Panc1 (cell line): Measurements from ENCODE around the gene SDC4. TPM values are rescaled to one million over a fixed set of nuclear protein-coding genes. Genes with fewer than 3 reads are reported as not detected.

Experiments used
- ATAC-seq: fragments of 200-7000 bp; cut with Tn5 transposase; 2 replicates; pipeline ENCODE4 v1.9.1; 2020; ENCODE audit warnings: mild to moderate bottlenecking, moderate library complexity
- BruUV-seq: library from RNA; stranded (reverse); fragments of 400-500 nt; replicated peaks from 2 replicates; lab custom pipeline; 2021; lab: Mats Ljungman, UMichigan
- CTCF ChIA-PET: fragments of 300-600 bp; sonication (Branson Sonifier 250); formaldehyde crosslinking; loops from one replicate; lab custom pipeline; 2022; ENCODE audit warnings: antibody characterized with exemption; lab: Charles Lee
- POLR2A ChIA-PET: fragments of 300-600 bp; sonication (Branson Sonifier 250); formaldehyde crosslinking; loops from one replicate; lab custom pipeline; 2022; ENCODE audit warnings: antibody characterized with exemption; lab: Charles Lee
- DNase-seq: peaks from one replicate; pipeline ENCODE4 v3.0.0-alpha.2; 2010; ENCODE audit warnings: low read depth, low spot score
- H3K27ac ChIP-seq: 2 replicates; pipeline ENCODE4 v1.5.1; 2011; ENCODE audit warnings: mild to moderate bottlenecking, low read length, inconsistent platforms
- H3K27me3 ChIP-seq: fragments of 200-500 bp; sonication (Bioruptor generic); 2 replicates; pipeline ENCODE4 v1.6.0; 2014; ENCODE audit warnings: low read length, inconsistent platforms; ENCODE audit not compliant: control insufficient read depth, insufficient read depth
- H3K36me3 ChIP-seq: fragments of 200-500 bp; sonication (Bioruptor generic); 2 replicates; pipeline ENCODE4 v1.5.1; 2014; ENCODE audit warnings: inconsistent platforms, mild to moderate bottlenecking, low read length, moderate library complexity; ENCODE audit not compliant: control insufficient read depth, insufficient read depth
- H3K4me1 ChIP-seq: 2 replicates; pipeline ENCODE4 v1.5.1; 2011; ENCODE audit warnings: inconsistent platforms, mild to moderate bottlenecking, low read length, moderate library complexity; ENCODE audit not compliant: control insufficient read depth, insufficient read depth
- H3K4me3 ChIP-seq, 2 experiments: 2 replicates each; pipeline ENCODE4 v1.5.1; 2011 to 2012; ENCODE audit warnings: low read depth in 2 of 2, low read length in 2 of 2, mild to moderate bottlenecking in 2 of 2, inconsistent platforms in 1 of 2, moderate library complexity in 1 of 2
- H3K9me3 ChIP-seq: fragments of 200-500 bp; sonication (Bioruptor generic); 2 replicates; pipeline ENCODE4 v1.5.1; 2014; ENCODE audit warnings: low read depth, mild to moderate bottlenecking, inconsistent platforms, low read length, moderate library complexity; ENCODE audit not compliant: control insufficient read depth, insufficient read depth
- CTCF ChIP-seq: fragments of 450-650 bp; IDR thresholded peaks from 2 replicates; pipeline ENCODE4 v1.5.1; 2017; ENCODE audit warnings: mild to moderate bottlenecking
- POLR2AphosphoS5 ChIP-seq: IDR thresholded peaks from 2 replicates; pipeline ENCODE4 v1.6.1; 2012; ENCODE audit warnings: mild to moderate bottlenecking, low read depth, low read length, moderate library complexity
- SIN3A ChIP-seq: IDR thresholded peaks from 2 replicates; pipeline ENCODE4 v1.6.1; 2012; ENCODE audit warnings: low read depth, mild to moderate bottlenecking, low read length, moderate library complexity, borderline replicate concordance; ENCODE audit not compliant: insufficient read depth
- TCF7L2 ChIP-seq: IDR thresholded peaks from 2 replicates; pipeline ENCODE4 v1.6.1; 2011; ENCODE audit warnings: mild to moderate bottlenecking, low read depth, low read length, inconsistent platforms
- in situ Hi-C: cut with HindIII; loops from 2 replicates; pipeline ENCODE4 v1.10.0; 2016; ENCODE audit warnings: low sequenced_read_pairs, low pct_unique_long_range_greater_than_20kb
- intact Hi-C: fragments of 100-400 bp; cut with micrococcal nuclease; formaldehyde crosslinking; loops from one replicate; pipeline ENCODE4 v1.10.0; 2022; ENCODE audit not compliant: unreplicated experiment
- total RNA-seq: library from RNA; stranded (reverse); gene quantifications from one replicate; pipeline ENCODE4 v1.2.1, GENCODE V29; 2021; ENCODE audit not compliant: unreplicated experiment
- TF ChIP-seq, protein P1 (sequence below), 2 experiments: IDR thresholded peaks; 2 replicates each; pipeline ENCODE4 v1.6.1; 2011 to 2012; ENCODE audit warnings: low read depth in 2 of 2, control low read depth in 1 of 2, low read length in 1 of 2, mild to moderate bottlenecking in 1 of 2, moderate library complexity in 1 of 2; ENCODE audit not compliant: insufficient read depth in 1 of 2

Gene SDC4
- total RNA-seq, 1 experiment from 2014 or later: 93.3 TPM

DNA sequence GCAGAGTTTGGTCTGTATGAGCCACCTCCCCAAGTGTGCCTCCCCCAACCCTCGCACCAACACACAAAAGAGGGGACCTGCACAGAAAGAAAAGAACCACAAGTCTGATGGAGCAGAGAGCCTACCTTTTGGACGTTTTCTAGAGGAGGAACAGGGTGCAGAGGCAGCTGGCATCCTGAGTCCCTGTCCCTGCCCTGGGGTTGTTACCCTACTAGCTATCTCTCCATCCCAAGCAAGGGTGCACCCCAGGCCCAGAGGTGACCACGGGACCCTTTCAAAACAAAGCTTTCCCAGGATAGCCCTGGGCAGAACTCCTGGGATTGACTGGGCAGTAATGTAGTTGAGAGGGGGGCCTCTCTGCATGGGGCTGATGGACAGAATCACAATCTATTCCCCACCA lies 30.4 kb downstream of the SDC4 start:
- no TSS peak for BruUV-seq
- Histone ChIP-seq H3K27ac (no peak overlapping the region), H3K36me3 (no peaks in the 10 kb centered on the region), H3K9me3 (no peaks in the 10 kb centered on the region), H3K4me3 (no peak overlapping the region), H3K4me1 (peaks cover 10% of the 10 kb centered on the region), H3K27me3 (no peaks in the 10 kb centered on the region)
- ChIA-PET CTCF (interaction anchor here (0.5 kb wide), 2 partner anchors 15 to 52 kb away, joined by 3 to 5 read pairs; no protein-coding TSS in a partner anchor), POLR2A (no interaction called here)
- ATAC-seq: no peak
- in situ Hi-C loops (no loop called here), intact Hi-C loops (no loop called here)
- TF ChIP-seq POLR2AphosphoS5 (no peak), TCF7L2 (no peak), CTCF (no peak), SIN3A (no peak)
- TF ChIP-seq, protein P1, sequence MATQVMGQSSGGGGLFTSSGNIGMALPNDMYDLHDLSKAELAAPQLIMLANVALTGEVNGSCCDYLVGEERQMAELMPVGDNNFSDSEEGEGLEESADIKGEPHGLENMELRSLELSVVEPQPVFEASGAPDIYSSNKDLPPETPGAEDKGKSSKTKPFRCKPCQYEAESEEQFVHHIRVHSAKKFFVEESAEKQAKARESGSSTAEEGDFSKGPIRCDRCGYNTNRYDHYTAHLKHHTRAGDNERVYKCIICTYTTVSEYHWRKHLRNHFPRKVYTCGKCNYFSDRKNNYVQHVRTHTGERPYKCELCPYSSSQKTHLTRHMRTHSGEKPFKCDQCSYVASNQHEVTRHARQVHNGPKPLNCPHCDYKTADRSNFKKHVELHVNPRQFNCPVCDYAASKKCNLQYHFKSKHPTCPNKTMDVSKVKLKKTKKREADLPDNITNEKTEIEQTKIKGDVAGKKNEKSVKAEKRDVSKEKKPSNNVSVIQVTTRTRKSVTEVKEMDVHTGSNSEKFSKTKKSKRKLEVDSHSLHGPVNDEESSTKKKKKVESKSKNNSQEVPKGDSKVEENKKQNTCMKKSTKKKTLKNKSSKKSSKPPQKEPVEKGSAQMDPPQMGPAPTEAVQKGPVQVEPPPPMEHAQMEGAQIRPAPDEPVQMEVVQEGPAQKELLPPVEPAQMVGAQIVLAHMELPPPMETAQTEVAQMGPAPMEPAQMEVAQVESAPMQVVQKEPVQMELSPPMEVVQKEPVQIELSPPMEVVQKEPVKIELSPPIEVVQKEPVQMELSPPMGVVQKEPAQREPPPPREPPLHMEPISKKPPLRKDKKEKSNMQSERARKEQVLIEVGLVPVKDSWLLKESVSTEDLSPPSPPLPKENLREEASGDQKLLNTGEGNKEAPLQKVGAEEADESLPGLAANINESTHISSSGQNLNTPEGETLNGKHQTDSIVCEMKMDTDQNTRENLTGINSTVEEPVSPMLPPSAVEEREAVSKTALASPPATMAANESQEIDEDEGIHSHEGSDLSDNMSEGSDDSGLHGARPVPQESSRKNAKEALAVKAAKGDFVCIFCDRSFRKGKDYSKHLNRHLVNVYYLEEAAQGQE (IDR thresholded peaks at IDR 0.05; ENCODE audit: insufficient read depth in 1 of 2, low read depth in 2 of 2, low read length in 1 of 2): no peak
- no peak for DNase-seq

- intact Hi-C loops (no loop called here), in situ Hi-C loops (no loop called here)
- H3K4me3 ChIP-seq: no peak overlapping the region
- no peak overlapping the region for H3K27ac ChIP-seq
- TF ChIP-seq, protein P1 (IDR thresholded peaks at IDR 0.05; ENCODE audit: insufficient read depth in 1 of 2, low read depth in 2 of 2, low read length in 1 of 2): no peak
- TF ChIP-seq TCF7L2 (no peak), POLR2AphosphoS5 (no peak), CTCF (no peak), SIN3A (no peak)
- ATAC-seq (no peak), DNase-seq (no peak)
- ChIA-PET CTCF (no interaction called here), POLR2A (no interaction called here)
- H3K4me1 ChIP-seq: peaks cover 11% of the 10 kb centered on the region
- no peaks in the 10 kb centered on the region for H3K36me3 ChIP-seq
- no peaks in the 10 kb centered on the region for H3K27me3 ChIP-seq
- no TSS peak for BruUV-seq
- H3K9me3 ChIP-seq: no peaks in the 10 kb centered on the region
These were observed 31.8 kb downstream of the SDC4 start for GRCh38 chr20:45316150-45317080.
